ENCODE data around the gene NOL3.

Gene NOL3

DNA sequence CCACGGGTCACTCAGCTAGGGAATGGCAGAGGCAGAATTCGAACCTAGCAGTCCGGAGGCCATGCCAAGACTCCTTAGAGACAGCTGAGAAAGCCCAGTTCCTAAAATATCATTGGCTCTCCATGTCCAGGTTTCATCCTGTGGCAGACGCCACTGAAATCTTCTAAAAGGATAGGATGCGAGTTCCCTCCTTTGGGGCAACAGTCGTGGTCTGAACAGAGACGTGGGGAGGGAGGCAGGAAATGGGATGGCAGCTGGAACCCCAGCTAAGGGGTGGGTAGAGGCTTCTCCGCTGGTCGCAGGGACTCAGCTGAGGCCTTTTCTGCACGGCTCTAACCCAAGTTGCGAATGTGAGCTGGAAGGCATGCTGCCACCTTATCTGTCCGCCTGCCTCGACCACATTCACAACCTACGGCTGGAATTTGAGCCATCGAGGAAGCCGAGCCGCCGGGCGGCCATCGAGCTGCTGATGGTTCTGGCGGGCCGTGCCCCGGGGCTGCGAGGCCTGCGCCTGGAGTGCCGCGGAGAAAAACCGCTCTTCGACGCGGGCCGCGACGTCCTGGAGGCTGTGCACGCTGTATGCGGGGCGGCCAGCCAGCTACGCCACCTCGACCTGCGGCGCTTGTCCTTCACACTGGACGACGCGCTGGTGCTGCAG lies 7.7 kb upstream of the NOL3 start:
- TF ChIP-seq, protein P1, sequence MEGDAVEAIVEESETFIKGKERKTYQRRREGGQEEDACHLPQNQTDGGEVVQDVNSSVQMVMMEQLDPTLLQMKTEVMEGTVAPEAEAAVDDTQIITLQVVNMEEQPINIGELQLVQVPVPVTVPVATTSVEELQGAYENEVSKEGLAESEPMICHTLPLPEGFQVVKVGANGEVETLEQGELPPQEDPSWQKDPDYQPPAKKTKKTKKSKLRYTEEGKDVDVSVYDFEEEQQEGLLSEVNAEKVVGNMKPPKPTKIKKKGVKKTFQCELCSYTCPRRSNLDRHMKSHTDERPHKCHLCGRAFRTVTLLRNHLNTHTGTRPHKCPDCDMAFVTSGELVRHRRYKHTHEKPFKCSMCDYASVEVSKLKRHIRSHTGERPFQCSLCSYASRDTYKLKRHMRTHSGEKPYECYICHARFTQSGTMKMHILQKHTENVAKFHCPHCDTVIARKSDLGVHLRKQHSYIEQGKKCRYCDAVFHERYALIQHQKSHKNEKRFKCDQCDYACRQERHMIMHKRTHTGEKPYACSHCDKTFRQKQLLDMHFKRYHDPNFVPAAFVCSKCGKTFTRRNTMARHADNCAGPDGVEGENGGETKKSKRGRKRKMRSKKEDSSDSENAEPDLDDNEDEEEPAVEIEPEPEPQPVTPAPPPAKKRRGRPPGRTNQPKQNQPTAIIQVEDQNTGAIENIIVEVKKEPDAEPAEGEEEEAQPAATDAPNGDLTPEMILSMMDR (IDR thresholded peaks at IDR 0.05; ENCODE audit: low read length), result no peak
- TF ChIP-seq EZH2 (optimal IDR thresholded peaks at IDR 0.05; ENCODE audit: low read depth, low read length), result no peak
- TF ChIP-seq EZH2phosphoT487 (IDR thresholded peaks at IDR 0.05; ENCODE audit: low read length), result no peak
- Histone ChIP-seq H3K27me3 (replicated peaks; ENCODE audit: insufficient read depth, low read length) (no peaks in the 10 kb centered on the region), H3K9ac (ENCODE audit: low read length) (no peak overlapping the region), H3K9me3 (replicated peaks; ENCODE audit: insufficient read depth, low read length) (no peaks in the 10 kb centered on the region), H3K9me2 (replicated peaks; ENCODE audit: insufficient read depth, low read length) (no peaks in the 10 kb centered on the region), H3F3A (ENCODE audit: insufficient read depth, low read length) (peaks cover 22% of the 10 kb centered on the region), H3K4me2 (ENCODE audit: low read depth, low read length) (no peak overlapping the region), H2AFZ (ENCODE audit: low read length) (no peak overlapping the region), H3K27ac (ENCODE audit: low read length) (no peak overlapping the region), H3K4me1 (ENCODE audit: low read length) (peaks cover 31% of the 10 kb centered on the region), H4K20me1 (ENCODE audit: insufficient read depth, low read length) (no peaks in the 10 kb centered on the region), H3K79me2 (ENCODE audit: low read length) (peaks cover 10% of the 10 kb centered on the region), H3K36me3 (replicated peaks; ENCODE audit: insufficient read depth, low read length) (no peaks in the 10 kb centered on the region), H3K4me3 (ENCODE audit: low read length) (no peak overlapping the region)
- no peak for DNase-seq

DNA sequence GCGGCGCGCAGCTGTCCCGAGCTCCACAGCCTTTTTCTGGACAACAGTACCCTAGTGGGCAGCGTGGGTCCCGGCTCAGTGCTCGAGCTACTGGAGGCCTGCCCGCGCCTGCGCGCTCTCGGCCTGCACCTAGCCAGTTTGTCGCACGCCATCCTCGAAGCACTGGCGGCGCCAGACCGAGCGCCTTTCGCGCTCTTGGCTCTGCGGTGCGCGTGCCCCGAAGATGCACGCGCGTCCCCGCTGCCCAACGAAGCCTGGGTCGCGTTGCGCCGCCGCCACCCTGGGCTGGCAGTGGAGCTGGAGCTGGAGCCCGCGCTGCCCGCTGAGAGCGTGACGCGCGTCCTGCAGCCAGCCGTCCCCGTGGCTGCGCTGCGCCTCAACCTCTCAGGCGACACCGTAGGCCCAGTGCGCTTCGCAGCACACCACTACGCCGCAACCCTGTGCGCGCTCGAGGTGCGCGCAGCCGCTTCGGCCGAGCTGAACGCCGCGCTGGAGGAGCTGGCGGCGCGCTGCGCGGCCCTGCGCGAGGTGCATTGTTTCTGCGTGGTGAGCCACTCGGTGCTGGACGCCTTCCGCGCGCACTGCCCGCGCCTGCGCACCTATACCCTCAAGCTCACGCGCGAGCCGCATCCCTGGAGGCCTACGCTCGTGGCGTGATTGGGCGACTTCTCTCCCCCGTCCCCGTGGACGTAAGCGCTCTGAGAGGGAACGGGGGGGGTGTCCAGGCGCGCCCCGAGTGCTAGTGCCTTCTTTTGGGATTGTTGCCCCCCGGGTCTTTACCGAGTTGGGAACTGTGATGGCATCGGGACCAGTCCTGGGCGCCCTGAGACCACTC lies 7.0 kb upstream of the NOL3 start:
- Histone ChIP-seq H3F3A (ENCODE audit: insufficient read depth, low read length) (peaks cover 15% of the 10 kb centered on the region), H3K27me3 (replicated peaks; ENCODE audit: insufficient read depth, low read length) (no peaks in the 10 kb centered on the region), H3K9ac (ENCODE audit: low read length) (no peak overlapping the region; the same call in 1 of the 2 replicates), H3K4me2 (ENCODE audit: low read depth, low read length) (peak overlapping the region; percentile 91), H3K27ac (ENCODE audit: low read length) (no peak overlapping the region), H3K4me3 (ENCODE audit: low read length) (peak overlapping the region; percentile 49), H3K36me3 (replicated peaks; ENCODE audit: insufficient read depth, low read length) (no peaks in the 10 kb centered on the region), H3K79me2 (ENCODE audit: low read length) (peaks cover 7% of the 10 kb centered on the region), H3K9me3 (replicated peaks; ENCODE audit: insufficient read depth, low read length) (no peaks in the 10 kb centered on the region), H4K20me1 (ENCODE audit: insufficient read depth, low read length) (no peaks in the 10 kb centered on the region), H2AFZ (ENCODE audit: low read length) (no peak overlapping the region), H3K9me2 (replicated peaks; ENCODE audit: insufficient read depth, low read length) (no peaks in the 10 kb centered on the region), H3K4me1 (ENCODE audit: low read length) (peaks cover 24% of the 10 kb centered on the region)
- DNase-seq, result no peak
- TF ChIP-seq, protein P1 (IDR thresholded peaks at IDR 0.05; ENCODE audit: low read length), result no peak
- TF ChIP-seq EZH2 (optimal IDR thresholded peaks at IDR 0.05; ENCODE audit: low read depth, low read length), result no peak
- no peak for TF ChIP-seq EZH2phosphoT487 (IDR thresholded peaks at IDR 0.05; ENCODE audit: low read length)

DNA sequence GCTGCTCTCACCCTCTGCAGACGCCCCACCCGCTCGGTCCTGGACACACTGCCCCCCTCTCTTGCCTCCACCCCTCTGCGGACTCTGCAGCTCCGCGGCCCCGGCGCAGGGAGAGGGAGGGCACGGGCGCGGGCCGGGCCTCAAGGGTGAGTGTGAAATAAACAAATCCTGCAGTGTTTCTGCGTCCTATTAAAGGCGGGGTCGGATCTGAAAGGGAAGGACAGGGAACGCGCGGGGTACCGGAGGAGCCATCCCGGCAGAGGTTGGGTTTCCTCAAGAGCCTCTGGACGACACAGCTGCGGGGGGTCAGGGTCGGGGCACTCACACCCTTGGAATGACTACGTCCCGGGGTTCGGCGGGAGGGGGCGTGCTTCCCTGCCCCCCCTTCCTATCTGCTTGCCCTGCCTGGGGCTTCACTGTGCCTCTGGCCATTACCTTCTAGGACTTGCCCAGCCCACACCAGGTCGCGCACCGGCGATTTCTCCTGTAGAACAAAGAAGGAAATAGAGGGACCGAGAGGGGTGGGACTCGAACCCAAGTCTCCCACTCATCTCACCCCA lies 6.3 kb upstream of the NOL3 start:
- Histone ChIP-seq H3K4me1 (ENCODE audit: low read length) (peaks cover 21% of the 10 kb centered on the region), H3K27ac (ENCODE audit: low read length) (no peak overlapping the region), H3K9ac (ENCODE audit: low read length) (peak overlapping the region; percentile 20; the same call in 1 of the 2 replicates), H3K9me3 (replicated peaks; ENCODE audit: insufficient read depth, low read length) (no peaks in the 10 kb centered on the region), H3K4me3 (ENCODE audit: low read length) (peak overlapping the region; percentile 49), H3K79me2 (ENCODE audit: low read length) (peaks cover 3% of the 10 kb centered on the region; the same call in 1 of the 2 replicates), H3F3A (ENCODE audit: insufficient read depth, low read length) (peaks cover 8% of the 10 kb centered on the region), H4K20me1 (ENCODE audit: insufficient read depth, low read length) (no peaks in the 10 kb centered on the region), H3K36me3 (replicated peaks; ENCODE audit: insufficient read depth, low read length) (no peaks in the 10 kb centered on the region), H3K27me3 (replicated peaks; ENCODE audit: insufficient read depth, low read length) (no peaks in the 10 kb centered on the region), H2AFZ (ENCODE audit: low read length) (0 out of 2 replicates have a peak overlapping the region, but pooled peaks have one; percentile 53), H3K9me2 (replicated peaks; ENCODE audit: insufficient read depth, low read length) (no peaks in the 10 kb centered on the region), H3K4me2 (ENCODE audit: low read depth, low read length) (peak overlapping the region; percentile 91)
- TF ChIP-seq, protein P1 (IDR thresholded peaks at IDR 0.05; ENCODE audit: low read length), result no peak
- TF ChIP-seq EZH2 (optimal IDR thresholded peaks at IDR 0.05; ENCODE audit: low read depth, low read length) (no peak), EZH2phosphoT487 (IDR thresholded peaks at IDR 0.05; ENCODE audit: low read length) (no peak)
- no peak for DNase-seq
